ENCODE data around the gene FOXRED2. TPM values are rescaled to one million over a fixed set of nuclear protein-coding genes. Genes with fewer than 3 reads are reported as not detected.
A peak's percentile ranks its signal among the peaks of the same experiment; 100 is the strongest.

The FOXRED2 gene
- total RNA-seq, 1 experiment from 2014 or later, result 34.4 TPM

GRCh38 chr22:36442506-36443197 lies 64.2 kb downstream of the FOXRED2 start:
- H3K56ac ChIP-seq (ENCODE audit: insufficient read length, low read depth, low read length), result no peak overlapping the region
- no peaks in the 10 kb centered on the region for H3K79me2 ChIP-seq (ENCODE audit: insufficient read depth, low read length)
- H4K91ac ChIP-seq (ENCODE audit: insufficient read length, low read depth, low read length), result no peak overlapping the region
- H3K4me1 ChIP-seq (ENCODE audit: insufficient read depth, low read length), result no peaks in the 10 kb centered on the region; the same call in 1 of the 2 replicates
- no peak overlapping the region for H2BK20ac ChIP-seq (ENCODE audit: low read depth, low read length, poor library complexity, severe bottlenecking)
- H2BK12ac ChIP-seq (ENCODE audit: insufficient read length, low read depth, low read length), result peak overlapping the region; percentile 41
- H3T11ph ChIP-seq (ENCODE audit: low read length), result no peak overlapping the region
- no peak overlapping the region for H2AK5ac ChIP-seq (ENCODE audit: insufficient read length, low read length)
- no peak overlapping the region for H2BK5ac ChIP-seq (ENCODE audit: insufficient read length, low read length)
- no peak overlapping the region; a peak in 1 of 5 replicates for H3K4me3 Mint-ChIP-seq
- no peak overlapping the region for H3K23ac ChIP-seq (ENCODE audit: insufficient read length, low read depth, low read length)
- DNase-seq, result no peak
- no peaks in the 10 kb centered on the region for H3K79me1 ChIP-seq (ENCODE audit: insufficient read depth, low read depth, low read length, poor library complexity, severe bottlenecking)
- no peak for TF ChIP-seq CTCF (conservative IDR thresholded peaks at IDR 0.05)
- peaks cover 15 to 25% of the 10 kb centered on the region in 2 experiments for H3K4me1 Mint-ChIP-seq
- peaks cover 0 to 4% of the 10 kb centered on the region in 2 experiments; a peak in 1 of 5 replicates for H3K9me3 Mint-ChIP-seq
- no peaks in the 10 kb centered on the region for H4K20me1 ChIP-seq (ENCODE audit: control insufficient read depth, insufficient read depth, insufficient read length)
- H3K9me3 ChIP-seq (ENCODE audit: control insufficient read depth, low read depth, low read length), result no peaks in the 10 kb centered on the region
- H2BK15ac ChIP-seq (ENCODE audit: low read depth, low read length), result peak overlapping the region; percentile 98; the same call in 1 of the 2 replicates
- H3K18ac ChIP-seq (ENCODE audit: insufficient read length, low read depth, low read length), result no peak overlapping the region
- H4K5ac ChIP-seq (ENCODE audit: insufficient read length, low read depth, low read length), result no peak overlapping the region
- no peak overlapping the region for H4K8ac ChIP-seq (replicated peaks; ENCODE audit: insufficient read length, low read depth, low read length)
- whole genome bisulfite sequencing (ENCODE audit: extremely low coverage, insufficient read length, low lambda C conversion rate), result no CpG with 5 or more reads among the region's 12 CpGs
- H2BK120ac ChIP-seq (ENCODE audit: low read depth, low read length, poor library complexity, severe bottlenecking), result no peak overlapping the region
- H3K27ac ChIP-seq (ENCODE audit: insufficient read length, low read depth, low read length), result no peak overlapping the region
- no peak overlapping the region for H3K4me2 ChIP-seq (ENCODE audit: insufficient read depth, insufficient read length, low read length)
- no peak overlapping the region for H3K9ac ChIP-seq (ENCODE audit: extremely low read depth, insufficient read length, low read length)
- peaks cover 0 to 3% (median 0%) of the 10 kb centered on the region in 3 experiments; a peak in 1 of 7 replicates for H3K36me3 Mint-ChIP-seq (ENCODE audit: insufficient read depth in 1 of 3, low read depth in 3 of 3)
- H3K27ac Mint-ChIP-seq, result peak overlapping the region in 1 of 3 experiments; percentile 80; a peak in 1 of 7 replicates
- no peak overlapping the region for H3K4ac ChIP-seq (ENCODE audit: low read depth, low read length)
- H3K23me2 ChIP-seq (ENCODE audit: insufficient read length, low read depth, low read length, poor library complexity, severe bottlenecking), result no peaks in the 10 kb centered on the region
- H3K27me3 ChIP-seq (ENCODE audit: insufficient read depth, low read length), result no peaks in the 10 kb centered on the region
- H3K14ac ChIP-seq (ENCODE audit: insufficient read depth, low read length), result peak overlapping the region; percentile 53; the same call in 1 of the 2 replicates
- no peak overlapping the region for H2AFZ ChIP-seq (ENCODE audit: low read length)
- no peaks in the 10 kb centered on the region; the same call in 1 of the 2 replicates for H3K27me3 Mint-ChIP-seq (ENCODE audit: low read depth)

Data from H9 (cell line).